ENCODE data around the gene SPTLC2. TPM values are rescaled to one million over a fixed set of nuclear protein-coding genes. Genes with fewer than 3 reads are reported as not detected.

The SPTLC2 gene
- total RNA-seq, 2 donors from 2014 or later = 22.6 to 25.3 TPM

DNA sequence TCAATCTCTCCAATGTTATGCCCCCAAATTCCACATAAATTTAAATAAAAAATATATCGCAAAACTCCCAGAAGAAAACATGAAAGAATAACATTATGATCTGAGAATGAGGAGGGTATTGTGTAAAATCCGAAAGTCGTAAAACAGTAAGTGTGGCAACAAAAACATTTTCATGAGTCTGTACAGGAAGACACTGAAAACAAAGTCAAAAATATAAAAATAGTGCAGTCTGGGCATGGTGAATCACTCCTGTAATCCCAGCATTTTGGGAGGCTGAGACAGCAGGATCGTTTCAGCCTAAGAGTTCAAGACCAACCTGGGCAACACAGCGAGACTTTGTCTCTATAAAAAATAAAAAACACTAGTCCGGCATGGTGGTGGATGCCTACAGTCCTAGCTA, 57.1 kb downstream of the SPTLC2 start:
- Histone ChIP-seq H3K27ac (no peak overlapping the region), H3K27me3 (replicated peaks; ENCODE audit: insufficient read depth) (no peaks in the 10 kb centered on the region), H3K4me3 (no peak overlapping the region), H3K4me1 (ENCODE audit: control insufficient read depth in 1 of 2, low read depth in 2 of 2) (no peaks in the 10 kb centered on the region), H3K36me3 (peaks cover 24% of the 10 kb centered on the region), H3K9me3 (no peaks in the 10 kb centered on the region)
- no peak for ATAC-seq (ENCODE audit: insufficient number of reproducible peaks, low FRiP score, low read depth)
- no peak for DNase-seq (ENCODE audit: low spot score)
- TF ChIP-seq, protein P1, sequence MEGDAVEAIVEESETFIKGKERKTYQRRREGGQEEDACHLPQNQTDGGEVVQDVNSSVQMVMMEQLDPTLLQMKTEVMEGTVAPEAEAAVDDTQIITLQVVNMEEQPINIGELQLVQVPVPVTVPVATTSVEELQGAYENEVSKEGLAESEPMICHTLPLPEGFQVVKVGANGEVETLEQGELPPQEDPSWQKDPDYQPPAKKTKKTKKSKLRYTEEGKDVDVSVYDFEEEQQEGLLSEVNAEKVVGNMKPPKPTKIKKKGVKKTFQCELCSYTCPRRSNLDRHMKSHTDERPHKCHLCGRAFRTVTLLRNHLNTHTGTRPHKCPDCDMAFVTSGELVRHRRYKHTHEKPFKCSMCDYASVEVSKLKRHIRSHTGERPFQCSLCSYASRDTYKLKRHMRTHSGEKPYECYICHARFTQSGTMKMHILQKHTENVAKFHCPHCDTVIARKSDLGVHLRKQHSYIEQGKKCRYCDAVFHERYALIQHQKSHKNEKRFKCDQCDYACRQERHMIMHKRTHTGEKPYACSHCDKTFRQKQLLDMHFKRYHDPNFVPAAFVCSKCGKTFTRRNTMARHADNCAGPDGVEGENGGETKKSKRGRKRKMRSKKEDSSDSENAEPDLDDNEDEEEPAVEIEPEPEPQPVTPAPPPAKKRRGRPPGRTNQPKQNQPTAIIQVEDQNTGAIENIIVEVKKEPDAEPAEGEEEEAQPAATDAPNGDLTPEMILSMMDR (IDR thresholded peaks at IDR 0.05) = no peak

DNA sequence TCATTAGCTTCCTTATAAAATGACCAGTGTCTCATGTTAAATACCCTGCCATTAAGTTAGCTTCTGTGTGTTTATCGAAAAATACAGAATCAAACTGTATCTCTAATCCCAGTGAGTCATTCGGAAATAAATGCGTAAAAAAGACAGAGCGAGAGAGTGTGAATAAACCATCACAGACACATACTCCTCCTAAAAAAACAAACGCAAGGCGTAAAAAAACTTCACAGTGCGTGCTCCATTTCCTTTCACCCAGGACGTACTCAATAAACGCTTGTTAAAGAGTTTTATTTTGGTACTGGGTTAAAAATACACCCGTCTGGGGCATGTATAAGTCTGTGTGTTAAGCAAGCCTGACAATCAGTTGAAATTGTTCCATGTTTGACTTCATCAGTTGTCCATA, 59.0 kb downstream of the SPTLC2 start:
- TF ChIP-seq, protein P1 (IDR thresholded peaks at IDR 0.05) = no peak
- Histone ChIP-seq H3K27ac (no peak overlapping the region), H3K4me3 (no peak overlapping the region), H3K27me3 (replicated peaks; ENCODE audit: insufficient read depth) (no peaks in the 10 kb centered on the region), H3K4me1 (ENCODE audit: control insufficient read depth in 1 of 2, low read depth in 2 of 2) (no peaks in the 10 kb centered on the region), H3K36me3 (peaks cover 24% of the 10 kb centered on the region), H3K9me3 (no peaks in the 10 kb centered on the region)
- ATAC-seq (ENCODE audit: insufficient number of reproducible peaks, low FRiP score, low read depth) (no peak), DNase-seq (ENCODE audit: low spot score) (no peak)

GRCh38 chr14:77556946-77557345, 59.5 kb downstream of the SPTLC2 start:
- Histone ChIP-seq H3K27me3 (replicated peaks; ENCODE audit: insufficient read depth) (no peaks in the 10 kb centered on the region), H3K36me3 (peaks cover 24% of the 10 kb centered on the region), H3K27ac (no peak overlapping the region), H3K9me3 (no peaks in the 10 kb centered on the region), H3K4me3 (no peak overlapping the region), H3K4me1 (ENCODE audit: control insufficient read depth in 1 of 2, low read depth in 2 of 2) (no peaks in the 10 kb centered on the region)
- TF ChIP-seq, protein P1 (IDR thresholded peaks at IDR 0.05) = no peak
- ATAC-seq (ENCODE audit: insufficient number of reproducible peaks, low FRiP score, low read depth) (no peak), DNase-seq (ENCODE audit: low spot score) (no peak)

GRCh38 chr14:77554816-77555599, 61.4 kb downstream of the SPTLC2 start:
- Histone ChIP-seq H3K36me3 (peaks cover 16% of the 10 kb centered on the region), H3K27me3 (replicated peaks; ENCODE audit: insufficient read depth) (no peaks in the 10 kb centered on the region), H3K4me1 (ENCODE audit: control insufficient read depth in 1 of 2, low read depth in 2 of 2) (no peaks in the 10 kb centered on the region), H3K4me3 (no peak overlapping the region), H3K27ac (peak overlapping the region in 1 of 2 donors; percentile 1), H3K9me3 (no peaks in the 10 kb centered on the region)
- DNase-seq (ENCODE audit: low spot score) (no peak), ATAC-seq (ENCODE audit: insufficient number of reproducible peaks, low FRiP score, low read depth) (no peak)
- TF ChIP-seq, protein P1 (IDR thresholded peaks at IDR 0.05) = no peak

DNA sequence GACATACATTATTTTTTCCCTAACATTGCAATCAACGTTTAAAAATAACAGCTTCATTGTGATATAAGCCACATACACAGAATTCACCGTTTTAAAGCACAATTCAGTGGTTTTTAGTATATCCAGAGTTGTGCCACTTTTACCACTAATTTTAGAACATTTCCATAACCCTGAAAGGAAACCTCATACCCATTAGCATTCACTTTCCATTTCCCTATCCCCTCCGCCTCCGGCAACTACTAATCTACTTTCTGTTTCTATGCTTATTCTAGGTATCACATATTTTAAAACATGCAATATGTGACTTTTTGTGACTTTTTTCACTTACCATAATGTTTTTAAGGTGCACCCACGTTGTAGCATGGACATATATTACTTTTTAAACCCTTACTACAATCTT, 62.2 kb downstream of the SPTLC2 start:
- Histone ChIP-seq H3K4me1 (ENCODE audit: control insufficient read depth in 1 of 2, low read depth in 2 of 2) (no peaks in the 10 kb centered on the region), H3K36me3 (peaks cover 21% of the 10 kb centered on the region), H3K4me3 (no peak overlapping the region), H3K27me3 (replicated peaks; ENCODE audit: insufficient read depth) (no peaks in the 10 kb centered on the region), H3K9me3 (no peaks in the 10 kb centered on the region), H3K27ac (no peak overlapping the region)
- no peak for DNase-seq (ENCODE audit: low spot score)
- TF ChIP-seq, protein P1 (IDR thresholded peaks at IDR 0.05) = no peak
- ATAC-seq (ENCODE audit: insufficient number of reproducible peaks, low FRiP score, low read depth) = no peak
